Endothelial cell of umbilical vein (primary cell): ENCODE results near the gene MAPKBP1. TPM values are rescaled to one million over a fixed set of nuclear protein-coding genes. Genes with fewer than 3 reads are reported as not detected.

Experiments
- BruUV-seq: library from RNA; stranded (reverse); fragments of 400-500 nt; replicated peaks from 2 replicates; lab custom pipeline; 2021; lab: Mats Ljungman, UMichigan
- CTCF ChIA-PET: fragments of 300-600, 350-600 bp; sonication (Branson Sonifier 250); formaldehyde crosslinking; loops from one replicate; lab custom pipeline; 2021; ENCODE audit warnings: antibody characterized with exemption, inconsistent platforms; lab: Charles Lee
- POLR2A ChIA-PET: fragments of 300-600, 350-600 bp; sonication (Branson Sonifier 250); formaldehyde crosslinking; loops from one replicate; lab custom pipeline; 2021; ENCODE audit warnings: antibody characterized with exemption, inconsistent platforms; lab: Charles Lee
- DNase-seq: peaks from one replicate; pipeline ENCODE4 v3.0.0-alpha.2; 2011; ENCODE audit warnings: low read depth, low spot score
- FAIRE-seq: peaks from 2 replicates; lab custom pipeline; 2011; peaks lifted over from hg19 to GRCh38; lab: Jason Lieb, UNC
- H2AFZ ChIP-seq: 2 replicates; pipeline ENCODE4 v1.6.0; 2012; ENCODE audit warnings: low read depth, low read length, control low read depth, inconsistent platforms
- H3K27ac ChIP-seq: 2 replicates; pipeline ENCODE4 v1.5.1; 2011; ENCODE audit warnings: low read depth, mild to moderate bottlenecking, control low read depth, low read length, moderate library complexity; ENCODE audit not compliant: insufficient read depth
- H3K27me3 ChIP-seq, 2 experiments: 2 replicates each; pipeline versions ENCODE4 v1.6.0 to v1.6.1; 2011; ENCODE audit warnings: low read length in 2 of 2, mixed read lengths in 1 of 2; ENCODE audit not compliant: control insufficient read depth in 2 of 2, insufficient read depth in 2 of 2
- H3K36me3 ChIP-seq, 2 experiments: 2 replicates in 1 of 2; 3 replicates in 1 of 2; pipeline ENCODE4 v1.5.1; 2011; ENCODE audit warnings: low read length in 2 of 2, mild to moderate bottlenecking in 1 of 2, moderate library complexity in 1 of 2; ENCODE audit not compliant: control insufficient read depth in 2 of 2, insufficient read depth in 2 of 2; ENCODE audit errors: extremely low read depth in 1 of 2
- H3K4me1 ChIP-seq: 3 replicates; pipeline ENCODE4 v1.5.1; 2011; ENCODE audit warnings: mild to moderate bottlenecking, low read length; ENCODE audit not compliant: control insufficient read depth, insufficient read depth; ENCODE audit errors: extremely low read depth
- H3K4me2 ChIP-seq: 2 replicates; pipeline ENCODE4 v1.6.1; 2011; ENCODE audit warnings: low read length, control low read depth, mixed read lengths; ENCODE audit not compliant: insufficient read depth
- H3K4me3 ChIP-seq, 3 experiments: fragments of 200-600 bp in 1 of 3; sonication (generic), shearing (Covaris generic) in 1 of 3; replicated peaks in 1 of 3; 2 replicates each; pipeline ENCODE4 v1.5.1; 2011 to 2016; ENCODE audit warnings: control low read depth in 3 of 3, low read length in 3 of 3, mild to moderate bottlenecking in 2 of 3, inconsistent platforms in 1 of 3, low read depth in 1 of 3, moderate library complexity in 1 of 3; ENCODE audit not compliant: insufficient read depth in 1 of 3
- H3K79me2 ChIP-seq: 2 replicates; pipeline ENCODE4 v1.6.0; 2012; ENCODE audit warnings: low read length, inconsistent platforms; ENCODE audit not compliant: control insufficient read depth, insufficient read depth
- H3K9ac ChIP-seq: replicated peaks from 2 replicates; pipeline ENCODE3; 2011; ENCODE audit warnings: low read length, control low read depth; ENCODE audit not compliant: insufficient read depth; ENCODE audit errors: extremely low read depth
- H3K9me1 ChIP-seq: replicated peaks from 3 replicates; pipeline ENCODE4 v1.6.0; 2011; ENCODE audit warnings: mild to moderate bottlenecking, low read length; ENCODE audit not compliant: control insufficient read depth, insufficient read depth; ENCODE audit errors: extremely low read depth
- H3K9me3 ChIP-seq: replicated peaks from 2 replicates; pipeline ENCODE4 v1.5.1; 2012; ENCODE audit warnings: low read length, inconsistent platforms; ENCODE audit not compliant: control insufficient read depth, insufficient read depth
- H4K20me1 ChIP-seq: replicated peaks from 2 replicates; pipeline ENCODE3; 2011; ENCODE audit warnings: mild to moderate bottlenecking, low read length; ENCODE audit not compliant: control insufficient read depth, insufficient read depth; ENCODE audit errors: extremely low read depth
- CTCF ChIP-seq, 2 donors: IDR thresholded peaks; 1 replicate in 1 of 2; 2 replicates in 1 of 2; pipeline ENCODE4 v1.5.1; 2011; ENCODE audit warnings: low read length in 2 of 2, mild to moderate bottlenecking in 2 of 2, moderate library complexity in 2 of 2, control low read depth in 1 of 2, inconsistent platforms in 1 of 2, low read depth in 1 of 2; ENCODE audit not compliant: insufficient read depth in 1 of 2; ENCODE audit errors: extremely low read depth in 1 of 2
- EZH2 ChIP-seq: IDR thresholded peaks from 2 replicates; pipeline ENCODE4 v1.6.1; 2012; ENCODE audit warnings: borderline replicate concordance, low read depth, mild to moderate bottlenecking, moderate library complexity, low read length, inconsistent platforms; ENCODE audit not compliant: severe bottlenecking
- FOS ChIP-seq: IDR thresholded peaks from 2 replicates; pipeline ENCODE4 v1.6.1; 2011; ENCODE audit warnings: mild to moderate bottlenecking, low read length, moderate library complexity, borderline replicate concordance; ENCODE audit not compliant: insufficient read depth
- GATA2 ChIP-seq: IDR thresholded peaks from 2 replicates; pipeline ENCODE4 v1.7.0; 2011; ENCODE audit warnings: low read depth, mild to moderate bottlenecking, moderate library complexity, mixed read lengths, low read length; ENCODE audit not compliant: insufficient read length, insufficient read depth
- JUN ChIP-seq: IDR thresholded peaks from 2 replicates; pipeline ENCODE4 v1.6.1; 2011; ENCODE audit warnings: borderline replicate concordance, low read depth; ENCODE audit not compliant: insufficient read length, insufficient read depth
- MAX ChIP-seq: IDR thresholded peaks from 2 replicates; pipeline ENCODE4 v1.6.1; 2011; ENCODE audit not compliant: insufficient read depth, insufficient read length
- MYC ChIP-seq: IDR thresholded peaks from one replicate; pipeline ENCODE4 v1.6.1; 2011; ENCODE audit warnings: mild to moderate bottlenecking, low read depth, low read length
- POLR2A ChIP-seq: IDR thresholded peaks from 2 replicates; pipeline ENCODE4 v1.6.1; 2012; ENCODE audit warnings: low read depth, mild to moderate bottlenecking, control low read depth, low read length
- POLR2AphosphoS5 ChIP-seq: IDR thresholded peaks from 2 replicates; pipeline ENCODE4 v1.6.1; 2012; ENCODE audit warnings: low read depth, mild to moderate bottlenecking, control low read depth, low read length, moderate library complexity; ENCODE audit not compliant: insufficient read depth
- dilution Hi-C: fragments of 300-500 bp; cut with MboI; formaldehyde crosslinking; loops from one replicate; pipeline ENCODE4 v1.15.0; 2019; ENCODE audit warnings: low sequenced_read_pairs; ENCODE audit not compliant: extremely low pct_ligation_motif_present
- intact Hi-C: fragments of 100-400 bp; cut with micrococcal nuclease; formaldehyde crosslinking; loops from one replicate; pipeline ENCODE4 v1.10.0; 2022
- polyA plus RNA-seq, 4 experiments: library from polyadenylated mRNA; depleted of rRNA in 3 of 4; stranded (reverse) in 3 of 4; unstranded in 1 of 4; fragments of >200 nt; gene quantifications; 2 replicates each; pipeline versions ENCODE4 v1.2.1 to v1.2.3, GENCODE V29; 2011 to 2012; ENCODE audit warnings: missing spikeins in 1 of 4
- total RNA-seq: library from RNA; stranded (reverse); gene quantifications from 2 replicates; pipeline ENCODE4 v1.2.3, GENCODE V29; 2021

Gene MAPKBP1
- total and polyA plus RNA-seq, 2 donors (not counting 3 experiments of a cell fraction or from before 2014, with no cell fraction given), result 12.3 to 55.8 TPM

- H3K79me2 ChIP-seq, result peaks cover 22% of the 10 kb centered on the region
- ChIA-PET CTCF (interaction anchor here (1.1 to 15.9 kb wide), 2 partner anchors 11 to 24 kb away, joined by 3 to 754 read pairs; partner anchors contain the start of gene MAPKBP1), POLR2A (no interaction called here)
- dilution Hi-C loops, result no loop called here
- H3K9me1 ChIP-seq, result no peaks in the 10 kb centered on the region
- peaks cover 37% of the 10 kb centered on the region for H3K4me1 ChIP-seq
- no peak overlapping the region for H3K9ac ChIP-seq
- no peak overlapping the region for H3K4me2 ChIP-seq
- H3K27me3 ChIP-seq, result no peaks in the 10 kb centered on the region
- FAIRE-seq (no peak), DNase-seq (no peak)
- H3K27ac ChIP-seq, result no peak overlapping the region
- intact Hi-C loops, result no loop called here
- H2AFZ ChIP-seq, result no peak overlapping the region
- no peak overlapping the region for H3K4me3 ChIP-seq
- TF ChIP-seq MYC (no peak), GATA2 (no peak), FOS (no peak), JUN (no peak), POLR2AphosphoS5 (no peak), CTCF (IDR thresholded peaks at IDR 0.05; ENCODE audit: extremely low read depth in 1 of 2, insufficient read depth in 1 of 2, low read depth in 1 of 2, low read length in 2 of 2) (no peak), EZH2 (no peak), POLR2A (no peak), MAX (no peak)
- BruUV-seq, result no TSS peak
- peaks cover 2 to 6% of the 10 kb centered on the region in 2 experiments for H3K36me3 ChIP-seq
- H3K9me3 ChIP-seq, result no peaks in the 10 kb centered on the region
- H4K20me1 ChIP-seq, result no peaks in the 10 kb centered on the region
These were observed 25.2 kb downstream of the MAPKBP1 start for GRCh38 chr15:41799488-41799805.
